ENCODE data around the gene SCUBE2. TPM values are rescaled to one million over a fixed set of nuclear protein-coding genes. Genes with fewer than 3 reads are reported as not detected.

SCUBE2 gene
- total and polyA plus RNA-seq, 4 donors, result 0.14 to 1.4 (median 0.42) TPM; not detected in 1

- no peak for DNase-seq (ENCODE audit: low spot score)
Observed at GRCh38 chr11:9076661-9077060, 14.7 kb downstream of the SCUBE2 start.

More at GRCh38 chr11:9076661-9077060, 14.7 kb downstream of the SCUBE2 start:
- no peaks in the 10 kb centered on the region for H3K9me3 ChIP-seq (ENCODE audit: control insufficient read depth in 4 of 4, low read length in 3 of 4)
- 66% methylated on average over 3 of the region's 3 CpGs for WGBS
- H3K27me3 ChIP-seq (ENCODE audit: control insufficient read depth in 4 of 4, insufficient read depth in 4 of 4, low read length in 3 of 4), result peaks cover 0 to 6% (median 0%) of the 10 kb centered on the region in 4 donors
- H3K36me3 ChIP-seq (ENCODE audit: control insufficient read depth in 4 of 4, insufficient read depth in 3 of 4, low read depth in 1 of 4, low read length in 3 of 4), result no peaks in the 10 kb centered on the region
- H3K4me1 ChIP-seq (ENCODE audit: control insufficient read depth in 4 of 4, insufficient read depth in 4 of 4, low read length in 3 of 4), result no peaks in the 10 kb centered on the region
- H3K4me3 ChIP-seq (ENCODE audit: low read depth in 1 of 3, low read length in 3 of 3), result no peak overlapping the region
- H3K9ac ChIP-seq (ENCODE audit: low read depth in 1 of 2, low read length in 2 of 2), result no peak overlapping the region
- no peak for TF ChIP-seq REST (IDR thresholded peaks at IDR 0.05)
- no peak for TF ChIP-seq TAF1 (conservative IDR thresholded peaks at IDR 0.05)
- no peak for TF ChIP-seq HNF4A (conservative IDR thresholded peaks at IDR 0.05)
- TF ChIP-seq RAD21 (IDR thresholded peaks at IDR 0.05), result no peak
- no peak for TF ChIP-seq ZBTB33 (IDR thresholded peaks at IDR 0.05)
- TF ChIP-seq EGR1 (IDR thresholded peaks at IDR 0.05; ENCODE audit: low read depth in 2 of 2), result no peak
- TF ChIP-seq GABPA (IDR thresholded peaks at IDR 0.05 in 1 of 2, conservative IDR thresholded peaks at IDR 0.05 in 1 of 2), result no peak
- TF ChIP-seq JUND (IDR thresholded peaks at IDR 0.05), result no peak
- no peak for TF ChIP-seq RXRA (IDR thresholded peaks at IDR 0.05)
- TF ChIP-seq FOXA1 (IDR thresholded peaks at IDR 0.05), result no peak
- no peak for TF ChIP-seq YY1 (IDR thresholded peaks at IDR 0.05)
- TF ChIP-seq SP1 (IDR thresholded peaks at IDR 0.05), result no peak
- TF ChIP-seq MAX (IDR thresholded peaks at IDR 0.05), result no peak
- TF ChIP-seq ATF3 (IDR thresholded peaks at IDR 0.05), result no peak
- TF ChIP-seq HNF4G (IDR thresholded peaks at IDR 0.05), result no peak
- no peak for TF ChIP-seq NR2F2 (IDR thresholded peaks at IDR 0.05)
- no peak for TF ChIP-seq CTCF (IDR thresholded peaks at IDR 0.05; ENCODE audit: low read depth, low read length, missing input control)
- no peak overlapping the region for H3K27ac ChIP-seq (ENCODE audit: low read depth in 1 of 2, low read length in 2 of 2)
